HEK293 (cell line): ENCODE data around the gene HS6ST3.
"Not testable (repeated sequence)": the region's sequence is repeated elsewhere in the genome, so short reads cannot be mapped to it uniquely, and the experiment has no call there.

Experiments used
- CTCF ChIA-PET: fragments of 350-600 bp; formaldehyde crosslinking; extraction: SDS; loops from one replicate; lab custom pipeline; 2021; ENCODE audit warnings: antibody characterized with exemption; lab: Yijun Ruan, JAX
- POLR2A ChIA-PET: fragments of 300-600 bp; formaldehyde crosslinking; extraction: SDS; loops from one replicate; lab custom pipeline; 2020; ENCODE audit warnings: antibody characterized with exemption, inconsistent platforms; lab: Yijun Ruan, JAX
- H3K27ac ChIP-seq: fragments of 200-500 bp; sonication (Bioruptor generic); 2 replicates; pipeline ENCODE4 v1.5.1; 2014; ENCODE audit warnings: low read depth, low read length, control low read depth, inconsistent platforms; ENCODE audit errors: extremely low read depth
- H3K36me3 ChIP-seq, 2 experiments: fragments of 200-500 bp in 1 of 2; sonication (Bioruptor generic) in 1 of 2; 1 replicate in 1 of 2; 2 replicates in 1 of 2; pipeline ENCODE4 v1.5.1; 2014 to 2017; ENCODE audit warnings: inconsistent platforms in 2 of 2, low read length in 2 of 2; ENCODE audit not compliant: control insufficient read depth in 2 of 2, insufficient read depth in 1 of 2
- H3K4me1 ChIP-seq: fragments of 200-500 bp; sonication (Bioruptor generic); 2 replicates; pipeline ENCODE4 v1.5.1; 2014; ENCODE audit warnings: mild to moderate bottlenecking, low read length, inconsistent platforms; ENCODE audit not compliant: control insufficient read depth, insufficient read depth
- H3K4me3 ChIP-seq: 2 replicates; pipeline ENCODE4 v1.5.1; 2011; ENCODE audit warnings: low read depth, mild to moderate bottlenecking, control low read depth, low read length, moderate library complexity
- H3K9me3 ChIP-seq: fragments of 200-500 bp; sonication (Bioruptor generic); 2 replicates; pipeline ENCODE4 v1.5.1; 2014; ENCODE audit warnings: low read depth, low read length, inconsistent platforms; ENCODE audit not compliant: control insufficient read depth, insufficient read depth
- BCL11B ChIP-seq: fragments of 450-650 bp; formaldehyde crosslinking; IDR thresholded peaks from 2 replicates; pipeline ENCODE4 v1.5.1; 2016; ENCODE audit warnings: low read depth, missing biosample characterization, missing genetic modification characterization
- KLF16 ChIP-seq: fragments of 450-650 bp; formaldehyde crosslinking; IDR thresholded peaks from 2 replicates; pipeline ENCODE4 v1.5.1; 2017; ENCODE audit warnings: missing biosample characterization, missing genetic modification characterization
- KLF9 ChIP-seq: fragments of 450-650 bp; formaldehyde crosslinking; IDR thresholded peaks from 2 replicates; pipeline ENCODE4 v1.5.1; 2016; ENCODE audit warnings: missing biosample characterization, missing genetic modification characterization, low read depth
- SCRT2 ChIP-seq: fragments of 450-650 bp; formaldehyde crosslinking; IDR thresholded peaks from 2 replicates; pipeline ENCODE4 v1.5.1; 2016; ENCODE audit warnings: missing biosample characterization, missing genetic modification characterization
- SP7 ChIP-seq: fragments of 450-650 bp; formaldehyde crosslinking; IDR thresholded peaks from 2 replicates; pipeline ENCODE4 v1.5.1; 2016; ENCODE audit warnings: missing biosample characterization, missing genetic modification characterization
- ZBTB48 ChIP-seq: fragments of 450-650 bp; formaldehyde crosslinking; IDR thresholded peaks from 2 replicates; pipeline ENCODE4 v1.5.1; 2016; ENCODE audit warnings: missing biosample characterization, missing genetic modification characterization
- ZFP37 ChIP-seq: fragments of 450-650 bp; formaldehyde crosslinking; IDR thresholded peaks from 2 replicates; pipeline ENCODE4 v1.5.1; 2016; ENCODE audit warnings: missing biosample characterization, missing genetic modification characterization
- ZNF24 ChIP-seq: fragments of 450-650 bp; formaldehyde crosslinking; IDR thresholded peaks from 2 replicates; pipeline ENCODE4 v1.5.1; 2016; ENCODE audit warnings: missing biosample characterization, missing genetic modification characterization
- ZNF302 ChIP-seq: fragments of 450-650 bp; formaldehyde crosslinking; IDR thresholded peaks from 2 replicates; pipeline ENCODE4 v1.5.1; 2016; ENCODE audit warnings: missing biosample characterization, missing genetic modification characterization, low read depth
- ZNF324 ChIP-seq: fragments of 450-650 bp; formaldehyde crosslinking; IDR thresholded peaks from 2 replicates; pipeline ENCODE4 v1.5.1; 2016; ENCODE audit warnings: missing biosample characterization, missing genetic modification characterization
- ZNF521 ChIP-seq: fragments of 450-650 bp; formaldehyde crosslinking; IDR thresholded peaks from 2 replicates; pipeline ENCODE4 v1.5.1; 2017; ENCODE audit warnings: missing biosample characterization, mild to moderate bottlenecking, missing genetic modification characterization
- ZNF571 ChIP-seq: fragments of 450-650 bp; formaldehyde crosslinking; IDR thresholded peaks from 2 replicates; pipeline ENCODE4 v1.5.0; 2017; ENCODE audit warnings: missing biosample characterization, missing genetic modification characterization
- ZNF623 ChIP-seq: fragments of 450-650 bp; formaldehyde crosslinking; IDR thresholded peaks from 2 replicates; pipeline ENCODE4 v1.5.1; 2016; ENCODE audit warnings: missing biosample characterization, missing genetic modification characterization
- ZSCAN30 ChIP-seq: fragments of 450-650 bp; IDR thresholded peaks from 2 replicates; pipeline ENCODE4 v1.5.1; 2018; ENCODE audit warnings: missing biosample characterization, mild to moderate bottlenecking, missing genetic modification characterization, moderate library complexity
- ZXDB ChIP-seq: fragments of 450-650 bp; formaldehyde crosslinking; IDR thresholded peaks from 2 replicates; pipeline ENCODE4 v1.5.1; 2016; ENCODE audit warnings: missing biosample characterization, missing genetic modification characterization
- TF ChIP-seq, protein P1 (sequence below): fragments of 450-650 bp; IDR thresholded peaks from 2 replicates; pipeline ENCODE4 v1.5.1; 2018; ENCODE audit warnings: missing biosample characterization, missing genetic modification characterization
- TF ChIP-seq, protein P2 (sequence below): fragments of 450-650 bp; formaldehyde crosslinking; IDR thresholded peaks from 2 replicates; pipeline ENCODE4 v1.5.1; 2017; ENCODE audit warnings: missing biosample characterization, missing genetic modification characterization

HS6ST3 gene

DNA sequence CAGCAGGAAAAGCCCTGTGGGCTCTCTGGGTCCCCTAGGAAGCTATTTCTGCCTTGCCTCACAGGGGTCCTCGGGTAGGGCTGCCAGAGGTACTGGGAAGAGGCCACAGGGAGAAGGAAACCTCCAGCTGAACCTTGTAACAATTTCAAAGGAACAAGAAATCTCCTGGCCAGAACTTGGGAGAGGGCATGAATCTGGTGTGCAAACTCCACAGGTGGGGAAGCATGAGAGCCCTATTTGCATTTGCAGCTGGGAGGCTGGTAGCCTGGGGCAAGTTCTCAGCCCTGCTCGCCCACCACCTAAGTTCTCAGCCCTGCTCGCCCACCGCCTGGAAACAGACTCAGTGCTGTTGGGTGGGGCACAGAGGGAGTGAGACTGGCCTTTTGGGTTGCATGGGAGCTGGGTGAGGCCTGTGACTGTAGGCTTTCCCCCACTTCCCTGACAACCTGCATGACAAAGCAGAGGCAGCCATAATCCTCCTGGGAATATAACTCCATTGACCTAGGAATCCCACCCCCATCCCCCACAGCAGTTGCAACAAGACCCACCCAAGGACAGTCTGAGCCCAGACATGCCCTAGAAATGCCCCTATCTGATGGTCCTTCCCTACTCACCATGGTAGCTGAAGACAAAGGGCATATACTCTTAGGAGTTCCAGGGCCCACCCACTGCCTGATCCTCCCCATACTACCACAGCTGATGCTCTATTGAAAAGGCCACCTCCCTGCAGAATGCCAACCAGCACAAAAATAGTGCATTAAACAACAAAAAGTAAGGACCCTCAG is 48.4 kb upstream of the HS6ST3 start (continued):
- TF ChIP-seq KLF9 (tag by site-specific recombination) (no peak), BCL11B (tag by site-specific recombination) (no peak), SP7 (tag by site-specific recombination) (no peak), ZNF302 (tag by site-specific recombination) (no peak), ZNF571 (tag by site-specific recombination) (no peak), ZFP37 (tag by site-specific recombination) (no peak)
- TF ChIP-seq, all 188 proteins: peak for 6

GRCh38 chr13:96044238-96044637 is 45.7 kb upstream of the HS6ST3 start:
- no peaks in the 10 kb centered on the region for H3K9me3 ChIP-seq
- no peak overlapping the region for H3K27ac ChIP-seq
- CTCF ChIA-PET = interaction anchor here (0.6 kb wide), 1 partner anchor 640 kb away, joined by 3 read pairs; no protein-coding TSS in a partner anchor
- POLR2A ChIA-PET = interaction anchor here (1.4 kb wide), 1 partner anchor 9 kb away, joined by 3 read pairs; the partner anchor contains the start of gene UGGT2
- no peaks in the 10 kb centered on the region for H3K4me1 ChIP-seq
- no peaks in the 10 kb centered on the region for H3K36me3 ChIP-seq
- no peak overlapping the region for H3K4me3 ChIP-seq
- no peak for TF ChIP-seq ZNF623 (tag by site-specific recombination)
- TF ChIP-seq ZNF324 (tag by site-specific recombination) = no peak
- TF ChIP-seq, protein P1, sequence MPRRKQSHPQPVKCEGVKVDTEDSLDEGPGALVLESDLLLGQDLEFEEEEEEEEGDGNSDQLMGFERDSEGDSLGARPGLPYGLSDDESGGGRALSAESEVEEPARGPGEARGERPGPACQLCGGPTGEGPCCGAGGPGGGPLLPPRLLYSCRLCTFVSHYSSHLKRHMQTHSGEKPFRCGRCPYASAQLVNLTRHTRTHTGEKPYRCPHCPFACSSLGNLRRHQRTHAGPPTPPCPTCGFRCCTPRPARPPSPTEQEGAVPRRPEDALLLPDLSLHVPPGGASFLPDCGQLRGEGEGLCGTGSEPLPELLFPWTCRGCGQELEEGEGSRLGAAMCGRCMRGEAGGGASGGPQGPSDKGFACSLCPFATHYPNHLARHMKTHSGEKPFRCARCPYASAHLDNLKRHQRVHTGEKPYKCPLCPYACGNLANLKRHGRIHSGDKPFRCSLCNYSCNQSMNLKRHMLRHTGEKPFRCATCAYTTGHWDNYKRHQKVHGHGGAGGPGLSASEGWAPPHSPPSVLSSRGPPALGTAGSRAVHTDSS (tag by site-specific recombination) = no peak
- no peak for TF ChIP-seq ZNF521 (tag by site-specific recombination)
- TF ChIP-seq, protein P2, sequence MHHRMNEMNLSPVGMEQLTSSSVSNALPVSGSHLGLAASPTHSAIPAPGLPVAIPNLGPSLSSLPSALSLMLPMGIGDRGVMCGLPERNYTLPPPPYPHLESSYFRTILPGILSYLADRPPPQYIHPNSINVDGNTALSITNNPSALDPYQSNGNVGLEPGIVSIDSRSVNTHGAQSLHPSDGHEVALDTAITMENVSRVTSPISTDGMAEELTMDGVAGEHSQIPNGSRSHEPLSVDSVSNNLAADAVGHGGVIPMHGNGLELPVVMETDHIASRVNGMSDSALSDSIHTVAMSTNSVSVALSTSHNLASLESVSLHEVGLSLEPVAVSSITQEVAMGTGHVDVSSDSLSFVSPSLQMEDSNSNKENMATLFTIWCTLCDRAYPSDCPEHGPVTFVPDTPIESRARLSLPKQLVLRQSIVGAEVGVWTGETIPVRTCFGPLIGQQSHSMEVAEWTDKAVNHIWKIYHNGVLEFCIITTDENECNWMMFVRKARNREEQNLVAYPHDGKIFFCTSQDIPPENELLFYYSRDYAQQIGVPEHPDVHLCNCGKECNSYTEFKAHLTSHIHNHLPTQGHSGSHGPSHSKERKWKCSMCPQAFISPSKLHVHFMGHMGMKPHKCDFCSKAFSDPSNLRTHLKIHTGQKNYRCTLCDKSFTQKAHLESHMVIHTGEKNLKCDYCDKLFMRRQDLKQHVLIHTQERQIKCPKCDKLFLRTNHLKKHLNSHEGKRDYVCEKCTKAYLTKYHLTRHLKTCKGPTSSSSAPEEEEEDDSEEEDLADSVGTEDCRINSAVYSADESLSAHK = no peak
- TF ChIP-seq ZSCAN30 (tag by site-specific recombination) = no peak
- TF ChIP-seq ZNF24 (tag by site-specific recombination) = no peak
- no peak for TF ChIP-seq SCRT2 (tag by site-specific recombination)
- no peak for TF ChIP-seq KLF16 (tag by site-specific recombination)
- TF ChIP-seq ZBTB48 (tag by site-specific recombination) = no peak
- TF ChIP-seq ZXDB = no peak

DNA sequence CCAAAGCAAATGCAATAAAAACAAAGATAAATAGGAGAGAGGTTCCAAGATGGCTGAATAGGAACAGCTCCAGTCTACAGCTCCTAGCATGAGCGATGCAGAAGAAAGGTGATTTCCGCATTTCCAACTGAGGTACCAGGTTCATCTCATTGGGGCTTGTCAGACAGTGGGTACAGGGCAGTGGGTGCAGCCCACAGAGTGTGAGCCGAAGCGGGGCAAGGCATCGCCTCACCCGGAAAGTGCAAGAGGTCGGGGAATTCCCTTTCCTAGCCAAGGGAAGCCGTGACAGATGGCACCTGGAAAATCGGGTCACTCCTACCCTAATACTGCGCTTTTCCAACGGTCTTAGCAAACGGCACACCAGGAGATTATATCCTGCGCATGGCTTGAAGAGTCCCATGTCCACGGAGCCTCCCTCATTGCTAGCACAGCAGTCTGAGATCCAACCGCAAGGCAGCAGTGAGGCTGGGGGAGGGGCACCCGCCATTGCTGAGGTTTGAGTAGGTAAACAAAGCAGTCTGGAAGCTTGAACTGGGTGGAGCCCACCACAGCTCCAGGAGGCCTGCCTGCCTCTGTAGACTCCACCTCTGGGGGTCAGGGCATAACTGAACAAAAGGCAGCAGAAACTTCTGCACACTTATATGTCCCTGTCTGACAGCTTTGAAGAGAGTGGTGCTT is 43.3 kb upstream of the HS6ST3 start:
- H3K4me1 ChIP-seq, H3K9me3 ChIP-seq, POLR2A ChIA-PET, H3K27ac ChIP-seq, H3K36me3 ChIP-seq, H3K4me3 ChIP-seq, CTCF ChIA-PET: not testable (repeated sequence)
